ENCODE data around the gene STAG2. TPM values are rescaled to one million over a fixed set of nuclear protein-coding genes. Genes with fewer than 3 reads are reported as not detected.

The STAG2 gene
- total RNA-seq: 10 to 100 TPM; 75.5 to 91.6 (median 84.4) TPM

DNA sequence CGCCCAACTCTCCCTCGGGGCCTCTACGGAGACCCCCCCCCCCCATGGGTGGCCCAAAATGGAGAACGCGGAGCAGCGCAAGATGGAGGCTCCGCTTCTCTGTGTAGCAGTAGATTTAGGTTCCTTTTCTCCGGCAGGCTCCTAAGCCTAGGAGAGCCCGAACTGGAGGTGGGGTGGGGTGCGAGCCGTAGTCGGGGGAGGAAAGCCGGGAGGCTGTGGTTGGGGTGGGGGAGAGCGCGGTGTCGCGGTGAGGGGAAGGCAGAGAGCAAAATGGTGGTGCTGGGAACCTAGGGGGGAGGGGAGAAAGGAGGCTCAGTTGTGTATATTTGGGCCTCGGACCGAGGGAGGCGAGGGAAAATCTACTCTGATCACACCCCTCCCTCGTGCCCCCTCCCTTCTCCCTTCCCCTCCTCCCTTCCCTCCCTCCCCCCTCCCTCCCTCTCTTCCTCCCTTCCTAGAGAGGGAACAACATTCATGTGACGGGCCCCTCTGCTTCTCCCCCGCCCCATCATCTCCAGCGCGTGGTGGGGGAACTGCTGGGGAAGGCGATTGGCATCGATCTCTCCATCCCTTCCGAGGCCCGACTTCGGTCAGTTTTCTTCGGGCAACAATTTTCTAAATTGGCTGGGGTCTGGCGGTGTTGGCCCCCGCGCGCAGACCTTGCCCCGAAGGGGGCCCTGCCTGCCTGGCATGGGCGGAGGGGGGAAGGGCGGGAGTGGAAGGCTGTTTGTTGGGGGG, at the start of gene STAG2:
TSS of gene STAG2 (plus strand) at position 439 of the 738 bp plus-strand sequence. CDS start 60,922 bp downstream, outside the sequence.
- TF ChIP-seq, protein P1, sequence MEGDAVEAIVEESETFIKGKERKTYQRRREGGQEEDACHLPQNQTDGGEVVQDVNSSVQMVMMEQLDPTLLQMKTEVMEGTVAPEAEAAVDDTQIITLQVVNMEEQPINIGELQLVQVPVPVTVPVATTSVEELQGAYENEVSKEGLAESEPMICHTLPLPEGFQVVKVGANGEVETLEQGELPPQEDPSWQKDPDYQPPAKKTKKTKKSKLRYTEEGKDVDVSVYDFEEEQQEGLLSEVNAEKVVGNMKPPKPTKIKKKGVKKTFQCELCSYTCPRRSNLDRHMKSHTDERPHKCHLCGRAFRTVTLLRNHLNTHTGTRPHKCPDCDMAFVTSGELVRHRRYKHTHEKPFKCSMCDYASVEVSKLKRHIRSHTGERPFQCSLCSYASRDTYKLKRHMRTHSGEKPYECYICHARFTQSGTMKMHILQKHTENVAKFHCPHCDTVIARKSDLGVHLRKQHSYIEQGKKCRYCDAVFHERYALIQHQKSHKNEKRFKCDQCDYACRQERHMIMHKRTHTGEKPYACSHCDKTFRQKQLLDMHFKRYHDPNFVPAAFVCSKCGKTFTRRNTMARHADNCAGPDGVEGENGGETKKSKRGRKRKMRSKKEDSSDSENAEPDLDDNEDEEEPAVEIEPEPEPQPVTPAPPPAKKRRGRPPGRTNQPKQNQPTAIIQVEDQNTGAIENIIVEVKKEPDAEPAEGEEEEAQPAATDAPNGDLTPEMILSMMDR (IDR thresholded peaks at IDR 0.05; ENCODE audit: low read depth): no peak

DNA sequence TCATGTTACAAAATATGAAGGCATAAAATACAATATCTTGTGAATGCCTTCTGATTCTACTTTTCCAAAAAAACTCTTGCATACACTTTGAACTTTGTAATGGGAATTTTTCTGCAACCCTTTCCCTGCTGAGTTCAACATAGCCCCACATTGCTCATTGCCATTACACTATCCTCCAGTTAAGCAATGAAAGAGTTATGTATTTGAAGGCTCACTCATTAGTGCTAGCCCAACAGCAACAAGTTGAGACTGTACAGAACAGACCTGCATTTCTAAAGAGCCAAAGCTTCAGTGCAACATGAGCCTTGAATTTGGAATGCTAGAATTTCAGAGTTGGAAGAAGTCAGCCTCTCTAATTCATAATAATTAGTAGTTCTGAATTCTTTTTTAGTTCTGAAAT, 44.4 kb upstream of the STAG2 start:
- TF ChIP-seq, protein P1 (IDR thresholded peaks at IDR 0.05; ENCODE audit: low read depth): no peak

DNA sequence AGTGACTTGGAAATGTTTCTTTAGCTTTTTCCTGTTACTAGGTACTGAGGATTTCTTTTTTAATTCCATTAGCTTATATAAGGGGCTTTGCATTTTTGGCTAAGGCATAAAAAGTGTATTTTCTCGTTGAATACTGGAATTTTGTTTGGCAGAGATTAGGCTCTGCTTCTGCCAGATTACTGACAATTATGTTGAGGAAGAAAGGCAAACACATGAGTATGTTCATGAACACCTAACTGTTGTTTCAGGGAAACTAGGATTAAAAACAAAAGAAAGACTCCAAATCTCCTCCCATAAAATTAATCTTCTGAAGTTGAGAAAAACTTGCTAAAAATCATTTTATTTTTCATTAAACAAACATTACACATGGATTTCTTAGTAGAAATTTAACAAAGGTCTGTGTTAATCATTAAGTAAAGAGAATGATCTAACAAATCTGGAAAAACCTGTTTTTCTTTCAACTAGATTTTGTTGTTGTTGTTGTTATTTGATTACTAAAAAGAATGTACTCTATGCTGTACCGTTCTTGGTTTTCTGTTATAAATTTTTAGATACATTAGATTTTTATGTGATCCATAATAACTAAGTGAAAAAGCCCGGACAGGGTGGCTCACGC, 43.3 kb upstream of the STAG2 start:
- TF ChIP-seq, protein P1 (IDR thresholded peaks at IDR 0.05; ENCODE audit: low read depth): no peak

DNA sequence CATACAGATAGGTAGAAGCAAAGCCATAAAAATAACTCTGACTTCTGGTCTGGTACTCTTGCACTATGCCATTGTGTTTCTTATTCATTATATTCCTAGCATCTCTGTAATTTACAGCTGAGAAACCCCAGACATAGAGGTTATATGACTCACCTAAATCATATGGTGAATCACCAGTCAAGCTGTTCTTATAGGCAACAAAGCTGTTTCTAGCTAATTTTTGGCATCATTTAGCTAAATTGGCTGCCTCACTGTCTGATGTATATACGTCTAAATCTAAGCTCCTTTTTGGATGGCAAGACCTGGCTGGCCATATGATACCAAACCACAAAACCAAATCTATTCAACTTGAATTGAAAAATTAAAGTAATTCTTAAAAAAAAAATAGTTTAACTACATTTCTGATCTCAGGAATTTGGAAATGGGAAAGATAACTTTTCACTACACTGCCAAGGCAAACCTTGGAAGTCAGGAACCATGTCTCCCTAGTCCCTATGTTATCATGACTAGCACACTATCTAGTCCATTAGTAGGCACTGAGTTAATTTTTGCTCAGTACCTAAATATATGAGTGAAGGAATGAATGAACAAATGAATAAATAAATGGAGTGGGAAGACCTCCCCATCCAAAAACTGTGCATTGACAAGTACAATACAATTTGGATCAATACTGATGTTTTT, 41.3 kb upstream of the STAG2 start:
- TF ChIP-seq, protein P1 (IDR thresholded peaks at IDR 0.05; ENCODE audit: low read depth): no peak

DNA sequence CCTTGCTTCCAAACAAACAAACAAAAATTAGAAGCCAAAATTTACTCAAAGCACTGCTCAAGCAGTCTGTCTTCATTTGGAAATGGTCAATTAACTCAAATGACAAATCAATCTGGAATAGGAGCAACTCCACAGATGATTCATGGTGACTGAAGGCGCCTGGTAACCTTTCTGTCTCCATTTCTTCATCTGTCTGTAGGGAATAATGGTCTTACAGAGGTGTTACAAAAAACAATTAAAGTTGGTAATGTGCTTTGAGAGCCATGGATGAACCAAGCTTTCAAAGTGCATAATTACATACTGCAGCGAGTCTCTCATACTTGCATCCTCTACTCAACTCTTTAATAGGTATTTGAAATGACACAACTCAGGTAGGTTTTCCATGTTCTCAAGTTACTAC, 38.3 kb upstream of the STAG2 start:
- TF ChIP-seq, protein P1 (IDR thresholded peaks at IDR 0.05; ENCODE audit: low read depth): no peak

DNA sequence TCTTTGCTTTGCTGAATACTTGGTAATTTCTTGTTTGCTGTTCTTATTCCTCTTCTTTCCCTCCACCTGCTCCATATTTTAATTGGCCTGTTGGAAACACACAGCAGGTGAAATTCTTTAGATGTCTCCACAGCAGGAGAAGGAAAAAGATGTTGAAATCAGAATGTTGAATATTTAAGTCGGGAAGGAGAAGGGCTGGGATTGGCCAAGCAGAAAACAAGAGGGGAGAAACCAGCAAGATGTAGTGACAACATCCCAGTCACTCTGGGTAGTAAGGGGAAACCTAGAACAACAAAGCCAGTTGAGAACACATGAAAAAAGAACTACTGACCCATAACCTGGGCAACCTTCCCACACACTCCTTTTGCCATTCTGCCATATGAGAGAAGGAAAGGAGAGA, 37.3 kb upstream of the STAG2 start:
- TF ChIP-seq, protein P1 (IDR thresholded peaks at IDR 0.05; ENCODE audit: low read depth): no peak

DNA sequence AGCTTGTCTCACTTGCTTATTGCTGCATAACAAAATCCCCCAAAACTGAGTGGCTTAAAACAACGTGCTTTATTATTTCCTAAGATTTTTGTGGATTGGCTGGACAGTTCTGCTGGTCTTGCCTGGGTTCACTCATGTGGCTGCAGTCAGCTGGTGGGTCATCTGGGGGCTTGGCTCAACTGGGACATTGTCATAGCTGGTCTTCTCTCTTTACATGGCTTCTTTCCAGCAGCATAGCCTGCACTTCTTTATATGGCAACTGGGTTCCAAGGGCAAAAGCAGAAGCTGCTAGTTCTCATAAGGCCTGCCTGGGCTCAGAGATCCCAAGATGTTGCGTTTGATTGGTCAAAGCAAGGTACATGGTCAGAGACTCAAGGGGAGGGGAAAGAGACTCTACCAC, 33.7 kb upstream of the STAG2 start:
- TF ChIP-seq, protein P1 (IDR thresholded peaks at IDR 0.05; ENCODE audit: low read depth): no peak

All from subcutaneous adipose tissue (tissue), 4 donors.